IMR-90 (cell line): Measurements from ENCODE around the gene NIPSNAP2. TPM values are rescaled to one million over a fixed set of nuclear protein-coding genes. Genes with fewer than 3 reads are reported as not detected.

Experiments
- ATAC-seq: fragments of 200-7000 bp; cut with Tn5 transposase; 2 replicates; pipeline ENCODE4 v1.9.1; 2020; ENCODE audit warnings: low read depth, mild to moderate bottlenecking, moderate library complexity
- BruUV-seq: library from RNA; stranded (reverse); fragments of 400-500 nt; replicated peaks from 2 replicates; lab custom pipeline; 2021; lab: Mats Ljungman, UMichigan
- CTCF ChIA-PET: fragments of 300-600 bp; formaldehyde crosslinking; extraction: SDS; loops from one replicate; lab custom pipeline; 2021; ENCODE audit warnings: antibody characterized with exemption; lab: Yijun Ruan, JAX
- POLR2A ChIA-PET: fragments of 300-600 bp; sonication (Branson Sonifier 250); formaldehyde crosslinking; loops from one replicate; lab custom pipeline; 2022; ENCODE audit warnings: antibody characterized with exemption; ENCODE audit not compliant: unreplicated experiment; lab: Charles Lee
- DNase-seq: peaks from one replicate; pipeline ENCODE4 v3.0.0; 2013
- H2AFZ ChIP-seq: replicated peaks from 2 replicates; pipeline ENCODE3; 2013; ENCODE audit warnings: low read length, mild to moderate bottlenecking; ENCODE audit not compliant: poor library complexity
- H2AK5ac ChIP-seq: 2 replicates; pipeline ENCODE4 v1.6.1; 2013; ENCODE audit warnings: low read depth, low read length, inconsistent platforms
- H2AK9ac ChIP-seq: replicated peaks from 2 replicates; pipeline ENCODE3; 2013; ENCODE audit warnings: mild to moderate bottlenecking, low read depth, low read length, moderate library complexity; ENCODE audit not compliant: poor library complexity
- H2BK120ac ChIP-seq: 2 replicates; pipeline ENCODE4 v1.6.1; 2013; ENCODE audit warnings: low read depth, low read length, inconsistent platforms
- H2BK15ac ChIP-seq: 3 replicates; pipeline ENCODE4 v1.6.1; 2013; ENCODE audit warnings: low read depth, low read length, inconsistent platforms
- H2BK20ac ChIP-seq: 2 replicates; pipeline ENCODE4 v1.6.1; 2013; ENCODE audit warnings: low read depth, mild to moderate bottlenecking, inconsistent platforms, low read length, moderate library complexity
- H2BK5ac ChIP-seq: 2 replicates; pipeline ENCODE4 v1.6.1; 2013; ENCODE audit warnings: mild to moderate bottlenecking, low read depth, low read length, inconsistent platforms; ENCODE audit not compliant: poor library complexity, severe bottlenecking
- H3K14ac ChIP-seq: replicated peaks from 2 replicates; pipeline ENCODE4 v1.6.1; 2013; ENCODE audit warnings: low read depth, low read length, inconsistent platforms
- H3K18ac ChIP-seq: 2 replicates; pipeline ENCODE4 v1.6.1; 2013; ENCODE audit warnings: low read depth, low read length, control low read depth
- H3K23ac ChIP-seq: 2 replicates; pipeline ENCODE4 v1.6.1; 2013; ENCODE audit warnings: low read depth, low read length, inconsistent platforms
- H3K27ac ChIP-seq: 2 replicates; pipeline ENCODE4 v1.5.1; 2013; ENCODE audit warnings: mild to moderate bottlenecking, control low read depth, low read length; ENCODE audit not compliant: insufficient read depth
- H3K27me3 ChIP-seq: 2 replicates; pipeline ENCODE4 v1.6.1; 2013; ENCODE audit warnings: low read length; ENCODE audit not compliant: control insufficient read depth, insufficient read depth
- H3K36me3 ChIP-seq: 2 replicates; pipeline ENCODE4 v1.6.1; 2013; ENCODE audit warnings: low read length, mixed read lengths; ENCODE audit not compliant: control insufficient read depth, insufficient read depth
- H3K4ac ChIP-seq: 2 replicates; pipeline ENCODE4 v1.6.1; 2013; ENCODE audit warnings: low read depth, low read length, inconsistent platforms
- H3K4me1 ChIP-seq: 2 replicates; pipeline ENCODE4 v1.6.1; 2013; ENCODE audit warnings: low read length, mixed read lengths; ENCODE audit not compliant: control insufficient read depth, insufficient read depth
- H3K4me2 ChIP-seq: 2 replicates; pipeline ENCODE4 v1.6.1; 2013; ENCODE audit warnings: low read depth, mild to moderate bottlenecking, control low read depth, low read length, moderate library complexity
- H3K4me3 ChIP-seq: 2 replicates; pipeline ENCODE4 v1.5.1; 2013; ENCODE audit warnings: low read depth, mild to moderate bottlenecking, control low read depth, low read length, moderate library complexity; ENCODE audit not compliant: insufficient read depth
- H3K56ac ChIP-seq: 2 replicates; pipeline ENCODE4 v1.6.1; 2013; ENCODE audit warnings: low read length, inconsistent platforms; ENCODE audit not compliant: insufficient read depth; ENCODE audit errors: extremely low read depth
- H3K79me1 ChIP-seq, 2 experiments: 2 replicates each; pipeline ENCODE4 v1.6.1; 2013; ENCODE audit warnings: low read length in 2 of 2, inconsistent platforms in 1 of 2, low read depth in 1 of 2
- H3K9ac ChIP-seq: 2 replicates; pipeline ENCODE4 v1.6.1; 2013; ENCODE audit warnings: low read depth, low read length, control low read depth
- H3K9me1 ChIP-seq: 2 replicates; pipeline ENCODE4 v1.6.1; 2013; ENCODE audit warnings: low read length, inconsistent platforms; ENCODE audit not compliant: insufficient read depth
- H3K9me3 ChIP-seq: 2 replicates; pipeline ENCODE4 v1.6.1; 2013; ENCODE audit warnings: low read length; ENCODE audit not compliant: control insufficient read depth, insufficient read depth
- H4K20me1 ChIP-seq: 2 replicates; pipeline ENCODE4 v1.6.1; 2013; ENCODE audit warnings: low read length, inconsistent platforms; ENCODE audit not compliant: insufficient read depth
- H4K5ac ChIP-seq: 2 replicates; pipeline ENCODE4 v1.6.1; 2013; ENCODE audit warnings: mild to moderate bottlenecking, low read depth, low read length, control low read depth
- H4K8ac ChIP-seq, 2 experiments: 2 replicates each; pipeline ENCODE4 v1.6.1; 2013; ENCODE audit warnings: low read depth in 2 of 2, low read length in 2 of 2, control low read depth in 1 of 2, inconsistent platforms in 1 of 2
- H4K91ac ChIP-seq: 2 replicates; pipeline ENCODE4 v1.6.1; 2013; ENCODE audit warnings: low read depth, low read length, inconsistent platforms; ENCODE audit not compliant: insufficient read depth
- BHLHE40 ChIP-seq: fragments of 150-350 bp; IDR thresholded peaks from 2 replicates; pipeline ENCODE4 v1.6.1; 2016; ENCODE audit warnings: mild to moderate bottlenecking, low read depth, low read length
- CTCF ChIP-seq: conservative IDR thresholded peaks from 2 replicates; pipeline ENCODE4 v1.5.1; 2012; ENCODE audit warnings: mild to moderate bottlenecking, low read depth, low read length, improper control_type of control experiment
- MAFK ChIP-seq: IDR thresholded peaks from 2 replicates; pipeline ENCODE4 v1.6.1; 2012; ENCODE audit warnings: low read depth, low read length, improper control_type of control experiment
- MAZ ChIP-seq: IDR thresholded peaks from 2 replicates; pipeline ENCODE4 v1.6.1; 2012; ENCODE audit warnings: low read depth, mild to moderate bottlenecking, low read length, improper control_type of control experiment, moderate library complexity, borderline replicate concordance
- MXI1 ChIP-seq: IDR thresholded peaks from 2 replicates; pipeline ENCODE4 v1.6.1; 2012; ENCODE audit warnings: low read depth, mild to moderate bottlenecking, low read length, moderate library complexity, borderline replicate concordance
- NFE2L2 ChIP-seq: fragments of 150-350 bp; IDR thresholded peaks from 2 replicates; pipeline ENCODE4 v1.6.1; 2016; ENCODE audit warnings: low read depth, mild to moderate bottlenecking, low read length
- POLR2A ChIP-seq: IDR thresholded peaks from 2 replicates; pipeline ENCODE4 v1.6.1; 2012; ENCODE audit warnings: mild to moderate bottlenecking, low read depth, low read length
- RAD21 ChIP-seq: IDR thresholded peaks from 2 replicates; pipeline ENCODE4 v1.6.1; 2012; ENCODE audit warnings: low read length, improper control_type of control experiment
- RCOR1 ChIP-seq: IDR thresholded peaks from 2 replicates; pipeline ENCODE4 v1.6.1; 2012; ENCODE audit warnings: mild to moderate bottlenecking, low read length, improper control_type of control experiment; ENCODE audit not compliant: insufficient replicate concordance
- RFX5 ChIP-seq: IDR thresholded peaks from 2 replicates; pipeline ENCODE4 v1.8.0; 2012; ENCODE audit warnings: low read depth, mild to moderate bottlenecking, low read length, moderate library complexity
- SMC3 ChIP-seq: fragments of 150-350 bp; IDR thresholded peaks from 2 replicates; pipeline ENCODE4 v1.6.1; 2016; ENCODE audit warnings: low read depth, mild to moderate bottlenecking, antibody characterized with exemption, low read length, moderate library complexity
- USF2 ChIP-seq: fragments of 150-350 bp; IDR thresholded peaks from 2 replicates; pipeline ENCODE4 v1.6.1; 2017; ENCODE audit warnings: mild to moderate bottlenecking, antibody characterized with exemption, low read length, low read depth
- WGBS, 2 experiments: methylation state at CpG; one replicate each; pipeline versions ENCODE4 v1.1.5 to v1.1.7; 2013; ENCODE audit warnings: missing lambda C conversion rate in 2 of 2; ENCODE audit not compliant: insufficient read length in 1 of 2; ENCODE audit errors: extremely low coverage in 2 of 2; 5-methylcytosine and 5-hydroxymethylcytosine counted together
- dilution Hi-C: fragments of 300-500 bp; cut with HindIII; formaldehyde crosslinking; loops from one replicate; pipeline ENCODE4 v1.14.3; 2018; ENCODE audit warnings: low sequenced_read_pairs; ENCODE audit not compliant: unreplicated experiment
- in situ Hi-C: fragments of 300-500 bp; cut with MboI; formaldehyde crosslinking; loops from 3 replicates; pipeline ENCODE4 v1.14.3; 2019; ENCODE audit warnings: low sequenced_read_pairs, inconsistent platforms, mixed read lengths
- intact Hi-C: fragments of 100-400 bp; cut with micrococcal nuclease; formaldehyde crosslinking; loops from 2 replicates; pipeline ENCODE4 v1.10.0; 2022
- polyA plus RNA-seq, 3 experiments: library from polyadenylated mRNA; depleted of rRNA; stranded (reverse); fragments of >200 nt; gene quantifications; 2 replicates each; pipeline ENCODE4 v1.2.3, GENCODE V29; 2012; ENCODE audit warnings: low replicate concordance in 1 of 3
- total RNA-seq: library from RNA; depleted of rRNA; stranded (reverse); fragments of >200 nt; gene quantifications from 2 replicates; pipeline ENCODE4 v1.2.3, GENCODE V29; 2012

The NIPSNAP2 gene
- total and polyA plus RNA-seq, 2 of the 4 experiments (the other 2 are of a cell fraction): 33.7 to 42.8 TPM

GRCh38 chr7:55953707-55954475 is 10.5 kb upstream of the NIPSNAP2 start (continued):
- no peak for TF ChIP-seq BHLHE40

- no TSS peak for BruUV-seq
- Histone ChIP-seq H4K20me1 (no peaks in the 10 kb centered on the region), H2AK5ac (no peak overlapping the region), H3K9me3 (no peaks in the 10 kb centered on the region), H3K14ac (no peak overlapping the region), H4K5ac (no peak overlapping the region), H4K8ac (no peak overlapping the region), H3K36me3 (peaks cover 8% of the 10 kb centered on the region), H2BK5ac (no peak overlapping the region), H3K79me1 (peaks cover 7 to 11% of the 10 kb centered on the region in 2 experiments; a peak in 3 of 4 replicates), H2BK20ac (no peak overlapping the region), H3K9ac (no peak overlapping the region), H3K4me2 (no peak overlapping the region), H3K9me1 (no peaks in the 10 kb centered on the region), H3K4me3 (no peak overlapping the region), H2AK9ac (no peak overlapping the region), H4K91ac (no peak overlapping the region), H3K27me3 (no peaks in the 10 kb centered on the region), H3K4me1 (no peaks in the 10 kb centered on the region; the same call in 1 of the 2 replicates), H3K27ac (no peak overlapping the region), H3K56ac (no peak overlapping the region), H2BK15ac (no peak overlapping the region), H3K18ac (no peak overlapping the region), H3K4ac (no peak overlapping the region), H2AFZ (no peak overlapping the region), H2BK120ac (no peak overlapping the region), H3K23ac (no peak overlapping the region)
- intact Hi-C loops (no loop called here), dilution Hi-C loops (no loop called here), in situ Hi-C loops (loop anchor here (10.0 to 25.0 kb wide), 3 partner anchors 312 to 670 kb away; no protein-coding TSS in a partner anchor)
- WGBS, 2 experiments: 90% methylated on average over 2 of the region's 4 CpGs; no CpG with 5 or more reads in 1 of the 2 experiments
- ChIA-PET POLR2A (no interaction called here), CTCF (no interaction called here)
- ATAC-seq (no peak), DNase-seq (no peak)
- TF ChIP-seq MXI1 (no peak), MAZ (no peak), BHLHE40 (no peak), CTCF (no peak), SMC3 (no peak), USF2 (no peak), RCOR1 (no peak), RAD21 (no peak), NFE2L2 (no peak), RFX5 (no peak), POLR2A (no peak), MAFK (no peak)
Observed at GRCh38 chr7:55957190-55957589, 7.2 kb upstream of the NIPSNAP2 start.
